IPS-20b (cell line): ENCODE results near the gene KRR1.
"Not testable (repeated sequence)": the region's sequence is repeated elsewhere in the genome, so short reads cannot be mapped to it uniquely, and the experiment has no call there.

Experiments
- H3K27ac ChIP-seq: one replicate; pipeline ENCODE4 v1.5.1; 2013; ENCODE audit warnings: low read length
- H3K27me3 ChIP-seq: 2 replicates; pipeline ENCODE4 v1.6.1; 2013; ENCODE audit warnings: mild to moderate bottlenecking, low read length, inconsistent platforms; ENCODE audit not compliant: insufficient read depth
- H3K36me3 ChIP-seq: 2 replicates; pipeline ENCODE4 v1.6.1; 2013; ENCODE audit warnings: low read depth, mild to moderate bottlenecking, inconsistent platforms, low read length, moderate library complexity; ENCODE audit not compliant: insufficient read depth
- H3K4me1 ChIP-seq: 2 replicates; pipeline ENCODE4 v1.6.1; 2013; ENCODE audit warnings: mild to moderate bottlenecking, control low read depth, inconsistent platforms, low read length, moderate library complexity; ENCODE audit not compliant: insufficient read depth
- H3K4me3 ChIP-seq: 2 replicates; pipeline ENCODE4 v1.5.1; 2013; ENCODE audit warnings: mild to moderate bottlenecking, low read length, inconsistent platforms
- H3K9ac ChIP-seq: 2 replicates; pipeline ENCODE4 v1.6.1; 2013; ENCODE audit warnings: low read depth, mild to moderate bottlenecking, inconsistent platforms, low read length, moderate library complexity
- H3K9me3 ChIP-seq: 2 replicates; pipeline ENCODE4 v1.6.1; 2013; ENCODE audit warnings: mild to moderate bottlenecking, low read depth, low read length, inconsistent platforms; ENCODE audit not compliant: insufficient read depth

KRR1 gene

DNA sequence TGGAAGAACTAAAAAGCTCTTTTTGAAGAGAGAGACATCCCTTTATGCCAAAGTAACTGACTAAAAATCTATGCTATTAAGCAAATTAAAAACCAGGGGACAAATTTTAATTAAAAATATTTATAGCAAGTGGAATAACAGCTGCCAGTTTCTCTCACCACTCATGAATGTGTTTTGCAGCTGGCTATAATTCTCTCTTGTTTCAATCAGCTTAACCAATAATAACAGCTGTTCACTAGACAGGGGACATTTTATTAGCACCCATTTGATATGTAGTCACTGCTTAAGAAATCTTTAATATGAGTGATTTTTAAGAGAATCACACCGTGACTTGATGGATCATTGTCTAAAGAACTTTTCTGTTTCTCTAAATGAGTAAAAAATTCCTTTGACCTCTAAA is 34.2 kb upstream of the KRR1 start:
- no peak overlapping the region for H3K9ac ChIP-seq
- H3K36me3 ChIP-seq = no peaks in the 10 kb centered on the region
- no peaks in the 10 kb centered on the region for H3K27me3 ChIP-seq
- no peaks in the 10 kb centered on the region for H3K9me3 ChIP-seq
- H3K4me1 ChIP-seq = no peaks in the 10 kb centered on the region
- no peak overlapping the region for H3K4me3 ChIP-seq
- H3K27ac ChIP-seq = no peak overlapping the region

GRCh38 chr12:75543529-75543928 is 32.1 kb upstream of the KRR1 start:
- H3K36me3 ChIP-seq = no peaks in the 10 kb centered on the region
- no peaks in the 10 kb centered on the region for H3K9me3 ChIP-seq
- no peak overlapping the region for H3K9ac ChIP-seq
- H3K4me3 ChIP-seq = no peak overlapping the region
- H3K4me1 ChIP-seq = no peaks in the 10 kb centered on the region
- H3K27ac ChIP-seq = no peak overlapping the region
- no peaks in the 10 kb centered on the region for H3K27me3 ChIP-seq

- H3K9ac ChIP-seq = no peak overlapping the region
- no peaks in the 10 kb centered on the region for H3K27me3 ChIP-seq
- no peak overlapping the region for H3K4me3 ChIP-seq
- no peak overlapping the region for H3K27ac ChIP-seq
- H3K4me1 ChIP-seq = no peaks in the 10 kb centered on the region
- H3K9me3 ChIP-seq = no peaks in the 10 kb centered on the region
- no peaks in the 10 kb centered on the region for H3K36me3 ChIP-seq
These were observed 31.5 kb upstream of the KRR1 start for GRCh38 chr12:75542942-75543341.

- Histone ChIP-seq H3K4me3 (no peak overlapping the region), H3K9me3 (no peaks in the 10 kb centered on the region), H3K27ac (no peak overlapping the region), H3K4me1 (no peaks in the 10 kb centered on the region; the same call in 1 of the 2 replicates), H3K36me3 (no peaks in the 10 kb centered on the region), H3K9ac (no peak overlapping the region), H3K27me3 (no peaks in the 10 kb centered on the region)
These were observed 28.5 kb upstream of the KRR1 start for GRCh38 chr12:75539889-75540288.

DNA sequence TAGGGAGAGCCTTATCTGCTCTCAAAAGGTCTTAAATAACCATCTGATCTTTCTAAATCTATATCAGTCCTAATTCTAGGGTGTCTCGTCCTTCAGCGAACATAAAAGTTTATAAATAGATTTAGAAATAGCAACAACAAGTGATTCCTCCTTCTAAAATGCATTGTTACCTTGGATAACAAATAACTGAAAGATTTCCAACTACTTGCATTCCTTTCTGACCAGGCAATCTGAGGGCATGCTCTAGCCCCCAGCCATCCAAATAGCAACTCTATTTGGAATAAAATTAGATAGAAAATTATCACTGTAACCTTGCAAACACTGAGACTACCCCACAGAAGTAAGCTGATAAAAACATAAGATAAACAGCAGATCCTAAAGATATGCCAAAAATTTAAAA is 21.8 kb upstream of the KRR1 start:
- Histone ChIP-seq H3K4me3 (no peak overlapping the region), H3K9ac (no peak overlapping the region), H3K4me1 (no peaks in the 10 kb centered on the region; the same call in 1 of the 2 replicates), H3K36me3 (no peaks in the 10 kb centered on the region), H3K27ac (no peak overlapping the region), H3K9me3 (no peaks in the 10 kb centered on the region), H3K27me3 (no peaks in the 10 kb centered on the region)

- H3K9ac ChIP-seq = no peak overlapping the region
- H3K9me3 ChIP-seq = no peaks in the 10 kb centered on the region
- no peaks in the 10 kb centered on the region for H3K36me3 ChIP-seq
- no peak overlapping the region for H3K27ac ChIP-seq
- H3K4me1 ChIP-seq = no peaks in the 10 kb centered on the region
- no peaks in the 10 kb centered on the region for H3K27me3 ChIP-seq
- no peak overlapping the region for H3K4me3 ChIP-seq
These were observed 18.4 kb upstream of the KRR1 start for GRCh38 chr12:75529826-75530225.

GRCh38 chr12:75529316-75529715 is 17.9 kb upstream of the KRR1 start:
- Histone ChIP-seq H3K27ac (no peak overlapping the region), H3K36me3 (no peaks in the 10 kb centered on the region), H3K4me1 (no peaks in the 10 kb centered on the region), H3K4me3 (no peak overlapping the region), H3K9me3 (no peaks in the 10 kb centered on the region), H3K27me3 (no peaks in the 10 kb centered on the region), H3K9ac (no peak overlapping the region)

DNA sequence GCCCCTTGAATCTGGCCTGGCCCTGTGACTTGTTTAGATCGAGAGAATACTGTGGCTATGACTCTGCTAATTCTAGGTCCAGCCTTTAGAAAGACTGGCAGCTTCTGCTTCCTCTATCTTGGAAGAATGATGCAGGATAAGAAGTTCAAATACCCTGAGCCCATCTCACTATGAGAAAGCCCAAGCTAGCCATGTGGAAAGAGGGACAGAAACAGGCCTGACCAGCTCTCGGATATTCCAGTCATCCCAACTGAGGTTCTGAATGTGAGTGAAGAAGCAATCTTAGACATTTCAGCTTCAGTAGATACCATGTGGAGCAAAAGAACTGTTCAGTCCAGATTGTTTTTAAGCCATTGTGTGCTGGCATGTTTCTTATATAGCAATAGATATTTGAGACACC is 17.3 kb upstream of the KRR1 start:
- no peak overlapping the region for H3K4me3 ChIP-seq
- no peak overlapping the region for H3K9ac ChIP-seq
- H3K27me3 ChIP-seq = no peaks in the 10 kb centered on the region
- H3K4me1 ChIP-seq = no peaks in the 10 kb centered on the region
- no peaks in the 10 kb centered on the region for H3K9me3 ChIP-seq
- no peak overlapping the region for H3K27ac ChIP-seq
- H3K36me3 ChIP-seq = no peaks in the 10 kb centered on the region

GRCh38 chr12:75528272-75528671 is 16.9 kb upstream of the KRR1 start:
- no peaks in the 10 kb centered on the region for H3K27me3 ChIP-seq
- no peak overlapping the region for H3K27ac ChIP-seq
- no peak overlapping the region for H3K9ac ChIP-seq
- H3K9me3 ChIP-seq = no peaks in the 10 kb centered on the region
- no peaks in the 10 kb centered on the region for H3K4me1 ChIP-seq
- no peaks in the 10 kb centered on the region for H3K36me3 ChIP-seq
- no peak overlapping the region for H3K4me3 ChIP-seq

- Histone ChIP-seq H3K4me3 (no peak overlapping the region), H3K27me3 (no peaks in the 10 kb centered on the region), H3K36me3 (no peaks in the 10 kb centered on the region), H3K9me3 (no peaks in the 10 kb centered on the region), H3K27ac (no peak overlapping the region), H3K4me1 (no peaks in the 10 kb centered on the region), H3K9ac (no peak overlapping the region)
These were observed 15.5 kb upstream of the KRR1 start for GRCh38 chr12:75526655-75527511.

DNA sequence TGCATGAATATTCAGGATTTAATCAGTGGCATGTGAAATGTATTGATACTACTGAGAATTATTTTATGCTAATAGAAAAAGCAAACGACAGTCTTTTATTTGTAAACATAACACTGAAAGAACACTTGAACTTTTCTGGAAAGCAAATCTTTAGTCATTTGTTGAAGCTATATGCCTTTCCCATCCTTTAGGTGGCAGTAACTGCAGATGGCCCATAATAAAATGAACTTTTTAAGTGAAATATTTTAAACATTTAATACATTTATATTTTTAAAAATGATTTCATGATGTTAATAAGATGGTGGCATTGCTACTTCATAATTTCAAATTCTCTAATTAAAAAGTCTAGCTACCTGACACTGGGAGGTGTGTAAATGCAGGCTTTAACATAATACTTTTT is 13.9 kb upstream of the KRR1 start:
- H3K4me1 ChIP-seq = no peaks in the 10 kb centered on the region
- H3K36me3 ChIP-seq = no peaks in the 10 kb centered on the region
- H3K9ac ChIP-seq = no peak overlapping the region
- H3K27me3 ChIP-seq = no peaks in the 10 kb centered on the region
- H3K9me3 ChIP-seq = no peaks in the 10 kb centered on the region
- no peak overlapping the region for H3K4me3 ChIP-seq
- no peak overlapping the region for H3K27ac ChIP-seq

DNA sequence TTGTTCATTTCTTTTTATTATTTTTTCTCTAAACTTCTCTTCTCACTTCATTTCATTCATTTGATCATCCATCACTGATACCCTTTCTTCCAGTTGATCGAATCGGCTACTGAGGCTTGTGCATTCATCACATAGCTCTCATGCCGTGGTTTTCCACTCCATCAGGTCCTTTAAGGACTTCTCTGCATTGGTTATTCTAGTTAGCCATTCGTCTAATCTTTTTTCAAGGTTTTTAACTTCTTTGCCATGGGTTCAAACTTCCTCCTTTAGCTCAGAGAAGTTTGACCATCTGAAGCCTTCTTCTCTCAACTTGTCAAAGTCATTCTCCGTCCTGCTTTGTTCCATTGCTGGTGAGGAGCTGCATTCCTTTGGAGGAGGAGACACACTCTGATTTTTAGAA is 10.7 kb upstream of the KRR1 start:
- H3K27me3 ChIP-seq, H3K4me3 ChIP-seq, H3K9ac ChIP-seq, H3K9me3 ChIP-seq, H3K27ac ChIP-seq, H3K36me3 ChIP-seq, H3K4me1 ChIP-seq: not testable (repeated sequence)
